Esophagus muscularis mucosa (tissue), 4 donors: ENCODE measurements around the gene POLR2C. TPM values are rescaled to one million over a fixed set of nuclear protein-coding genes. Genes with fewer than 3 reads are reported as not detected.

Experiments used
- DNase-seq: peaks from one replicate; pipeline ENCODE4 v3.0.0-alpha.2; 2017; ENCODE audit errors: extremely low spot score
- H3K27ac ChIP-seq, 4 donors: fragments of 200-600 bp; sonication (generic); replicated peaks in 1 of 4; 1 replicate in 3 of 4; 2 replicates in 1 of 4; pipeline ENCODE4 v1.5.1; 2016 to 2019; ENCODE audit warnings: mild to moderate bottlenecking in 1 of 4
- H3K27me3 ChIP-seq, 4 donors: fragments of 200-600 bp; sonication (generic); one replicate each; pipeline versions ENCODE4 v1.5.1 to v1.6.0; 2016 to 2019
- H3K36me3 ChIP-seq, 4 donors: fragments of 200-600 bp; sonication (generic); one replicate each; pipeline ENCODE4 v1.5.1; 2016 to 2019
- H3K4me1 ChIP-seq, 4 donors: fragments of 200-600 bp; sonication (generic); one replicate each; pipeline ENCODE4 v1.5.1; 2016 to 2019
- H3K4me3 ChIP-seq, 4 donors: fragments of 200-600 bp; sonication (generic); 1 replicate in 2 of 4; 2 replicates in 2 of 4; pipeline ENCODE4 v1.5.1; 2016 to 2019; ENCODE audit warnings: mild to moderate bottlenecking in 4 of 4, moderate library complexity in 1 of 4
- H3K9me3 ChIP-seq, 4 donors: fragments of 200-600 bp; sonication (generic); 1 replicate in 3 of 4; 2 replicates in 1 of 4; pipeline ENCODE4 v1.5.1; 2016 to 2019
- EP300 ChIP-seq: sonication (generic); formaldehyde crosslinking; IDR thresholded peaks from one replicate; pipeline ENCODE4 v1.6.1; 2017; ENCODE audit warnings: antibody characterized with exemption
- POLR2A ChIP-seq: fragments of 450-650 bp; IDR thresholded peaks from one replicate; pipeline ENCODE4 v1.6.1; 2017; ENCODE audit warnings: antibody characterized with exemption, moderate library complexity, mild to moderate bottlenecking, low read depth
- POLR2AphosphoS5 ChIP-seq, 2 donors: sonication (generic); formaldehyde crosslinking; IDR thresholded peaks; one replicate each; pipeline ENCODE4 v1.6.1; 2017; ENCODE audit warnings: antibody characterized with exemption in 2 of 2
- WGBS: methylation state at CpG from one replicate; pipeline ENCODE4 v1.1.5; 2018; 5-methylcytosine and 5-hydroxymethylcytosine counted together
- intact Hi-C: fragments of 100-400 bp; cut with DNase I; formaldehyde crosslinking; loops from one replicate; pipeline ENCODE4 v1.15.1; 2023
- total RNA-seq, 4 donors: library from RNA; depleted of rRNA; stranded (reverse); fragments of >200 nt; gene quantifications; one replicate each; pipeline versions ENCODE4 v1.1.0 to v1.2.1, GENCODE V29; 2016
- TF ChIP-seq, protein P1 (sequence below), 3 experiments: fragments of 200-600 bp in 2 of 3; fragments of 450-650 bp in 1 of 3; sonication (generic) in 2 of 3; IDR thresholded peaks; one replicate each; pipeline ENCODE4 v1.5.1; 2017 to 2019; ENCODE audit warnings: antibody characterized with exemption in 3 of 3, mild to moderate bottlenecking in 2 of 3, moderate library complexity in 1 of 3

POLR2C gene
- total RNA-seq, 4 donors from 2014 or later: 95.5 to 154 (median 107) TPM

DNA sequence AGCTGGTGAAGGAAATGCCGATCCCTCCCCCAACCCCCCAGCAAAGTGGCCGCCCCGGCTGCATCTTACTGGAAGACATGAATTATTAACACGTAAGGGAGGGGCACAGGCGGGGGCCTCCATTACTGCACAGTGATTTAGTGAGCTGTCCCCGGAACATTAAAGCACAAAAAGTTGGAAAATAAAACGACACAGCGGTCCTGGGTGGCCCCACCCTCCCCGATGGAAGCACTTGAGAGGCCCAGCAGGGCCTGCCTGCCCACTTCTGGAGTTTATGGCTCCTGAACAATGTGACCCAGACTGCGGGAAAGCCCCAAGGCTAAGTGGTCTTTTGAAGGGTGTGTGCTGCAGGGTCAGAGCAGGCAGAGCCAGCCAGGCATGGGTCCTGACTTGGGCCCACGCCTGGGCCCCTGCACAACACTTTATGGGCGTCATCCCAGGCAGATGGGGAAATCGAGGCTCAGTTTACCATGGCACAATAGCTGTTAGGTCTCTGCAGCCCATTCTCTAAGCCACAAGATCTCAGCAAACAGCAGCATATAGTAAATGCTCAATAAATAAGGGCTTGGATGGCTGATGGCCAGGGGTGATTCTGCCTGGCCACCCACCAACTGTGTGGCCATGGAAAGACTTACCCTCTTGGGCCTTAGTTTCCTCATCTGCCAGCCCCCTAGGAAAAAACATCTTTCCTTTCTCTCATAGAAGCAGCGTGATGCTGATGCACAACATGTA, 51.1 kb downstream of the POLR2C start:
- H3K9me3 ChIP-seq: no peaks in the 10 kb centered on the region
- WGBS: 87% methylated on average over 14 of the region's 14 CpGs
- TF ChIP-seq, protein P1, sequence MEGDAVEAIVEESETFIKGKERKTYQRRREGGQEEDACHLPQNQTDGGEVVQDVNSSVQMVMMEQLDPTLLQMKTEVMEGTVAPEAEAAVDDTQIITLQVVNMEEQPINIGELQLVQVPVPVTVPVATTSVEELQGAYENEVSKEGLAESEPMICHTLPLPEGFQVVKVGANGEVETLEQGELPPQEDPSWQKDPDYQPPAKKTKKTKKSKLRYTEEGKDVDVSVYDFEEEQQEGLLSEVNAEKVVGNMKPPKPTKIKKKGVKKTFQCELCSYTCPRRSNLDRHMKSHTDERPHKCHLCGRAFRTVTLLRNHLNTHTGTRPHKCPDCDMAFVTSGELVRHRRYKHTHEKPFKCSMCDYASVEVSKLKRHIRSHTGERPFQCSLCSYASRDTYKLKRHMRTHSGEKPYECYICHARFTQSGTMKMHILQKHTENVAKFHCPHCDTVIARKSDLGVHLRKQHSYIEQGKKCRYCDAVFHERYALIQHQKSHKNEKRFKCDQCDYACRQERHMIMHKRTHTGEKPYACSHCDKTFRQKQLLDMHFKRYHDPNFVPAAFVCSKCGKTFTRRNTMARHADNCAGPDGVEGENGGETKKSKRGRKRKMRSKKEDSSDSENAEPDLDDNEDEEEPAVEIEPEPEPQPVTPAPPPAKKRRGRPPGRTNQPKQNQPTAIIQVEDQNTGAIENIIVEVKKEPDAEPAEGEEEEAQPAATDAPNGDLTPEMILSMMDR (IDR thresholded peaks at IDR 0.05): no peak
- no peak for TF ChIP-seq POLR2AphosphoS5 (IDR thresholded peaks at IDR 0.05)
- TF ChIP-seq POLR2A: no peak
- no peak for TF ChIP-seq EP300
- no peak overlapping the region for H3K27ac ChIP-seq
- no peak overlapping the region for H3K4me3 ChIP-seq
- intact Hi-C loops: no loop called here
- peaks cover 4 to 8% (median 6%) of the 10 kb centered on the region in 4 donors for H3K4me1 ChIP-seq
- no peak for DNase-seq
- H3K36me3 ChIP-seq: peaks cover 7 to 72% (median 53%) of the 10 kb centered on the region in 4 donors
- H3K27me3 ChIP-seq: peaks cover 0 to 6% (median 0%) of the 10 kb centered on the region in 4 donors

DNA sequence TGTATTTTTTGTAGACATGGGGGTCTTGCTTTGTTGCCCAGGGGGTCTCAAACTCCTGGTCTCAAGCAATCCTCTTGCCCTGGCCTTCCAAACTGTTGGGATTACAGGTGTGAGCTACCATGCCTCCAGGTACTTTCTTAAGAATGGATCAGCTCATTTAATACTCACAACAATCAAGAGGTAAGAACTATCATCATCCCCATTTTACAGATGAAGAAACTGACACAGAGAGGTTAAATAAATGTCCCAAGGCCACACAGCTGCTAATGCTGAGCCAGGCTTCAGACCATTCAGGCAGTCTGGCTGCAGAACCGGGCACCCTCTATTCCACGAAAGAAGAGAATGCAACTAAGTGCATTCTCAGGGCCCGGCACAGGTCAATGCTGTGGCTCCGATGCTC, 51.9 kb downstream of the POLR2C start:
- no peaks in the 10 kb centered on the region for H3K9me3 ChIP-seq
- H3K27ac ChIP-seq: no peak overlapping the region
- TF ChIP-seq EP300: no peak
- no peak for TF ChIP-seq POLR2A
- TF ChIP-seq, protein P1 (IDR thresholded peaks at IDR 0.05): no peak
- TF ChIP-seq POLR2AphosphoS5 (IDR thresholded peaks at IDR 0.05): no peak
- no peak for DNase-seq
- no peak overlapping the region for H3K4me3 ChIP-seq
- no peaks in the 10 kb centered on the region for H3K27me3 ChIP-seq
- H3K4me1 ChIP-seq: peaks cover 4 to 8% (median 6%) of the 10 kb centered on the region in 4 donors
- intact Hi-C loops: no loop called here
- peaks cover 7 to 79% (median 58%) of the 10 kb centered on the region in 4 donors for H3K36me3 ChIP-seq
- WGBS: 83% methylated on average over 1 of the region's 4 CpGs

DNA sequence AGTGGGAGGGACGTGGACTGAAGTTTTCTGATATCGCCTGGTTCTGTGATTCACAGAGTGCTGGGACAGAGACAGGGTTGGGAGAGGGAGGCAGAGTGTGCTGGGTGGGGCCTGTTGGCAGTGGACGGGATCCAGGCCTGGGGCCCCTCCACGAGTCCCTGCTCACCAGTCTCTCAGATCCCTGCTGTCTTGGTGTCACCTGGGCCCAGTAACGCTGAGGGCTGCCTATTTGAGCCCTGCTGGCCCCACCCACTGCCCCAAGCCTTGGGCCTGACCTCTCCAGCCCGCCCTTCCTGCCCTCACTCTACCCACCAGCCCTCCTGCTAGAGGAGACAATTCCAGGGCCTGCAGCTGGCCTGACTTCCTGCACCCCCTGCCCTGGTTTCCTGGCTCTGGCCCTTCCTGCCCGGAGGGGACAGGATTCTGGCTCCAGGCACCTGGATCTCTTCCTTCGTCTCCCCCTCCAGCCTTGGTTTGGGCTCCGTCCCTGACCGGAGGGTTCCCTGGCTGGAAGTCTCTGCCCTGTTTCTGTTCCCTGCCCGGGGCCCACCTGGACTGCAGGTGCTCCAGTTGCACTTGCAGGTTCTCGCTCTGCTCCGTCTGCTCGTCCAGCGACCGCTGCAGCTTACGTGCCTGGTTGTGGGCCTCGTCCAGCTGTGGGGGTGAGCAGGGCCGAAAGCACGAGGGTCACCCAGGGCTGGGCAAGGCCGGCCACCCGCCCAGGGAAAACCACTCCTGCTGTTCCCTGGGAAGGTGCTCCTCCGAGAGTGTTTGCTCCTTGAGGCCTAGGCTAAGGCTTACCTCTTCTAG, 52.5 kb downstream of the POLR2C start:
- no peak overlapping the region for H3K27ac ChIP-seq
- DNase-seq: no peak
- H3K36me3 ChIP-seq: peaks cover 7 to 79% (median 58%) of the 10 kb centered on the region in 4 donors
- WGBS: 88% methylated on average over 15 of the region's 23 CpGs
- H3K4me3 ChIP-seq: no peak overlapping the region
- no peaks in the 10 kb centered on the region for H3K9me3 ChIP-seq
- intact Hi-C loops: loop anchor here (5.0 kb wide), 2 partner anchors 33 to 98 kb away; no protein-coding TSS in a partner anchor
- no peaks in the 10 kb centered on the region for H3K27me3 ChIP-seq
- H3K4me1 ChIP-seq: peaks cover 5 to 9% (median 7%) of the 10 kb centered on the region in 4 donors
- TF ChIP-seq, protein P1 (IDR thresholded peaks at IDR 0.05): no peak
- TF ChIP-seq POLR2AphosphoS5 (IDR thresholded peaks at IDR 0.05): no peak
- TF ChIP-seq POLR2A: no peak
- no peak for TF ChIP-seq EP300

DNA sequence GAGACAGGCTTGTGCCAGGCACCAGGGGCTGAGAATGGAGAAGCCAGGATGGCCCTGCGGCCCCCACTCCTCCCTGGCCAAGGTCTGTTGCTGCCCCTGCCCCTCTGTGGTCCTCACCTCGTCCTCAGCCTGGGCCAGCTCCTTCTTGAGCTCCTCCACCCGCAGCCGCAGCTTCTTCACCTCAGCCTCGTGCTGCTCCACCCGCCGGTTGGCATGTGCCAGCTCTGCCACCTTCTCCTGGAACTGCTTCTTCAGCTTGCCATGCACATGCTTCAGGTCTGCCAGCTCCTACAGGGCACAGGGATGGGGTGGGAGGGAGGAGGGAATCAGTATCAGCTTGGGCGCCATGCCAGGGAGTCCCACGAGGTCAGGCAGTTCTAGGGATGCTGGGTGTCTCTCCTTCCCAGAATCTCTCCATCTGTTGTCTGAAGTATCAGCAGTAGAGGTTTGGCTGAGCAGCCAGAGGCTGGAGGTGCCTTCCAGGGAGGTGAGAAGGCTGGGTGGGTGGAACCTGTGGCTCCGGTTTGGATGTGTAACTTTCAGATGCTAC, 53.8 kb downstream of the POLR2C start:
- intact Hi-C loops: loop anchor here (5.0 kb wide), 2 partner anchors 34 to 99 kb away; no protein-coding TSS in a partner anchor
- H3K9me3 ChIP-seq: no peaks in the 10 kb centered on the region
- H3K36me3 ChIP-seq: peaks cover 7 to 87% (median 64%) of the 10 kb centered on the region in 4 donors
- no peak for DNase-seq
- whole genome bisulfite sequencing: 95% methylated on average over 4 of the region's 10 CpGs
- no peak overlapping the region for H3K4me3 ChIP-seq
- TF ChIP-seq, protein P1 (IDR thresholded peaks at IDR 0.05): no peak
- no peak for TF ChIP-seq POLR2A
- no peak for TF ChIP-seq EP300
- TF ChIP-seq POLR2AphosphoS5 (IDR thresholded peaks at IDR 0.05): no peak
- peaks cover 0 to 7% (median 5%) of the 10 kb centered on the region in 4 donors for H3K4me1 ChIP-seq
- H3K27me3 ChIP-seq: no peaks in the 10 kb centered on the region
- H3K27ac ChIP-seq: no peak overlapping the region
